Activated naive CD4-positive, alpha-beta T cell treated with anti-CD3 and anti-CD28 coated beads for 36 hours (primary cell): ENCODE results near the gene OR51V1. TPM values are rescaled to one million over a fixed set of nuclear protein-coding genes. Genes with fewer than 3 reads are reported as not detected.

Experiments
- CTCF ChIA-PET: fragments of 350-600 bp; sonication (Branson Sonifier 250); formaldehyde crosslinking; loops from one replicate; lab custom pipeline; 2021; ENCODE audit warnings: antibody characterized with exemption; lab: Charles Lee
- DNase-seq: peaks from one replicate; pipeline ENCODE4 v3.0.0-alpha.2; 2020
- H3K27ac Mint-ChIP-seq: one replicate; pipeline ENCODE4 v1.8.0; 2021; ENCODE audit warnings: mild to moderate bottlenecking, mixed read lengths
- H3K27me3 Mint-ChIP-seq: one replicate; pipeline ENCODE4 v1.8.0; 2021; ENCODE audit warnings: low read depth, mixed read lengths
- H3K36me3 Mint-ChIP-seq: one replicate; pipeline ENCODE4 v1.8.0; 2021; ENCODE audit warnings: low read depth, mixed read lengths
- H3K4me1 Mint-ChIP-seq: one replicate; pipeline ENCODE4 v1.8.0; 2021; ENCODE audit warnings: low read depth, mixed read lengths
- H3K4me3 Mint-ChIP-seq: one replicate; pipeline ENCODE4 v1.8.0; 2021; ENCODE audit warnings: mild to moderate bottlenecking, moderate library complexity, mixed read lengths
- H3K9me3 Mint-ChIP-seq: one replicate; pipeline ENCODE4 v1.8.0; 2021; ENCODE audit warnings: mixed read lengths
- intact Hi-C: fragments of 100-400 bp; cut with micrococcal nuclease; formaldehyde crosslinking; loops from one replicate; pipeline ENCODE4 v1.15.1; 2023
- total RNA-seq, 2 experiments: library from RNA; stranded (reverse); gene quantifications; one replicate each; pipeline ENCODE4 v1.2.3, GENCODE V29; 2021

The OR51V1 gene
- total RNA-seq, 2 experiments from 2014 or later, result not detected

DNA sequence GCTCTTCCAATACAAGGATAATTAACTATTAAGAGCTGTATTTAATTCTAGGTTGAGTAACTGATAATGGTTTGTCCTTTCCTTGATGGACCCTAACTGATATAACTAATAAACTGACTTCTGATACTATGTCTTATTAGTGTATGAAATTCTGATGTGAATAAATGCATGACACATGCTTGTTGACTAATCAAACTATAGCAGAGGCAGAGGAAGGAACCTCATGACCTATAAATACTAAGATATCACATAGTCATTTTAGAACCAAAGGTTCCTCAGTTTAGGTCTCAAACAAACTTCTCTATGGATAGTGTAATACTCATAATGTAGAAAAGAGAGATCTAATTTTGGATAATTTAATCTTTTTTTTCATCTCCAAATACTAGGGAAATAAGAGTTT lies 38.6 kb upstream of the OR51V1 start:
- Mint-ChIP-seq H3K27ac (no peak overlapping the region), H3K9me3 (no peaks in the 10 kb centered on the region)

GRCh38 chr11:5238486-5238885 lies 38.0 kb upstream of the OR51V1 start:
- peaks cover 14% of the 10 kb centered on the region for H3K27me3 Mint-ChIP-seq
- intact Hi-C loops, result no loop called here
- no peaks in the 10 kb centered on the region for H3K9me3 Mint-ChIP-seq
- no peaks in the 10 kb centered on the region for H3K36me3 Mint-ChIP-seq
- CTCF ChIA-PET, result no interaction called here
- H3K27ac Mint-ChIP-seq, result no peak overlapping the region
- no peak overlapping the region for H3K4me3 Mint-ChIP-seq
- DNase-seq, result no peak
- no peaks in the 10 kb centered on the region for H3K4me1 Mint-ChIP-seq

More for the DNA sequence above, 38.6 kb upstream of the OR51V1 start:
- no peak for DNase-seq
- Mint-ChIP-seq H3K4me1 (no peaks in the 10 kb centered on the region), H3K36me3 (no peaks in the 10 kb centered on the region), H3K4me3 (no peak overlapping the region), H3K27me3 (peaks cover 16% of the 10 kb centered on the region)
- intact Hi-C loops, result no loop called here
- CTCF ChIA-PET, result no interaction called here

DNA sequence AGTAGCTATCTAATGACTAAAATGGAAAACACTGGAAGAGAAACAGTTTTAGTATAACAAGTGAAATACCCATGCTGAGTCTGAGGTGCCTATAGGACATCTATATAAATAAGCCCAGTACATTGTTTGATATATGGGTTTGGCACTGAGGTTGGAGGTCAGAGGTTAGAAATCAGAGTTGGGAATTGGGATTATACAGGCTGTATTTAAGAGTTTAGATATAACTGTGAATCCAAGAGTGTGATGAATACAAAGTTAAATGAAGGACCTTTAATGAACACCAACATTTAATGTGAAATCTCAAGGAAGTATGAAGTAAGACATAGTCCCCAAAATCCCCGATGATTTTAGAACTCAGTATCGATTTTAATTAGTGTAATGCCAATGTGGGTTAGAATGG lies 36.9 kb upstream of the OR51V1 start:
- Mint-ChIP-seq H3K27ac (no peak overlapping the region), H3K9me3 (no peaks in the 10 kb centered on the region), H3K36me3 (no peaks in the 10 kb centered on the region), H3K27me3 (peaks cover 12% of the 10 kb centered on the region), H3K4me3 (no peak overlapping the region), H3K4me1 (no peaks in the 10 kb centered on the region)
- intact Hi-C loops, result no loop called here
- CTCF ChIA-PET, result no interaction called here
- DNase-seq, result no peak

GRCh38 chr11:5235364-5236095 lies 35.0 kb upstream of the OR51V1 start:
- Mint-ChIP-seq H3K36me3 (no peaks in the 10 kb centered on the region), H3K4me1 (no peaks in the 10 kb centered on the region)

DNA sequence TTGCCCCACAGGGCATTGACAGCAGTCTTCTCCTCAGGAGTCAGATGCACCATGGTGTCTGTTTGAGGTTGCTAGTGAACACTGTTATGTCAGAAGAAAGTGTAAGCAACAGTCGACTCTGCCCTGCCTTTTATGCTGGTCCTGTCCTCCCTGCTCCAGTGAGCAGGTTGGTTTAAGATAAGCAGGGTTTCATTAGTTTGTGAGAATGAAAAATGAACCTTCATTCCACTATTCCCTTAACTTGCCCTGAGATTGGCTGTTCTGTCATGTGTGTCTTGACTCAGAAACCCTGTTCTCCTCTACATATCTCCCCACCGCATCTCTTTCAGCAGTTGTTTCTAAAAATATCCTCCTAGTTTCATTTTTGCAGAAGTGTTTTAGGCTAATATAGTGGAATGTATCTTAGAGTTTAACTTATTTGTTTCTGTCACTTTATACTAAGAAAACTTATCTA lies 33.9 kb upstream of the OR51V1 start, which contains the start of gene HBD:
HBD (minus strand) TSS at position 103 of the 454 bp plus-strand sequence; CDS start at position 53, 50 bp downstream.
- Mint-ChIP-seq H3K4me1 (no peaks in the 10 kb centered on the region), H3K36me3 (no peaks in the 10 kb centered on the region), H3K9me3 (no peaks in the 10 kb centered on the region), H3K4me3 (no peak within 1 kb of the TSS), H3K27me3 (peaks cover 6% of the 10 kb centered on the region), H3K27ac (no peak within 1 kb of the TSS)
- no peak for DNase-seq
- CTCF ChIA-PET, result no interaction called here
- intact Hi-C loops, result no loop called here

More at GRCh38 chr11:5235364-5236095, 35.0 kb upstream of the OR51V1 start:
- CTCF ChIA-PET, result no interaction called here
- peaks cover 12% of the 10 kb centered on the region for H3K27me3 Mint-ChIP-seq
- no peak for DNase-seq
- no peaks in the 10 kb centered on the region for H3K9me3 Mint-ChIP-seq
- H3K4me3 Mint-ChIP-seq, result no peak overlapping the region
- intact Hi-C loops, result no loop called here
- H3K27ac Mint-ChIP-seq, result no peak overlapping the region

- H3K9me3 Mint-ChIP-seq, result no peaks in the 10 kb centered on the region
- H3K27ac Mint-ChIP-seq, result no peak overlapping the region
- peaks cover 6% of the 10 kb centered on the region for H3K27me3 Mint-ChIP-seq
- no peaks in the 10 kb centered on the region for H3K4me1 Mint-ChIP-seq
- no peak overlapping the region for H3K4me3 Mint-ChIP-seq
- intact Hi-C loops, result no loop called here
- DNase-seq, result no peak
- CTCF ChIA-PET, result no interaction called here
- H3K36me3 Mint-ChIP-seq, result no peaks in the 10 kb centered on the region
Observed at GRCh38 chr11:5233307-5233706, 32.8 kb upstream of the OR51V1 start.

DNA sequence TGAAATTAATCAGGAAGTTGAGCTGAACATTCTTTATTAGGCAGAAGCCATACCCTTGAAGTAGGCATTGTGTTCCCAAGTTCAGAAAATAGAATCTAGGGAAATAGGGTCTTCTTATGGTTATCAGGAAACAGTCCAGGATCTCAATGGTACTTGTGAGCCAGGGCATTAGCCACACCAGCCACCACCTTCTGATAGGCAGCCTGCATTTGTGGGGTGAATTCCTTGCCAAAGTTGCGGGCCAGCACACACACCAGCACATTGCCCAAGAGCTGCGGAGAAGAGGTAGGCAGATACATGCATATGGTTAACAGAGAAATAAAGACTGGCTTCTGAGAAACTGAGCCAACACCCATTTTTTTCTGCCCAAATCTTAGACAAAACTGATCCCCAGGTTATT lies 32.3 kb upstream of the OR51V1 start:
- intact Hi-C loops, result no loop called here
- Mint-ChIP-seq H3K4me3 (no peak overlapping the region), H3K4me1 (no peaks in the 10 kb centered on the region), H3K27ac (no peak overlapping the region), H3K27me3 (peaks cover 6% of the 10 kb centered on the region), H3K9me3 (no peaks in the 10 kb centered on the region), H3K36me3 (no peaks in the 10 kb centered on the region)
- CTCF ChIA-PET, result no interaction called here
- no peak for DNase-seq

DNA sequence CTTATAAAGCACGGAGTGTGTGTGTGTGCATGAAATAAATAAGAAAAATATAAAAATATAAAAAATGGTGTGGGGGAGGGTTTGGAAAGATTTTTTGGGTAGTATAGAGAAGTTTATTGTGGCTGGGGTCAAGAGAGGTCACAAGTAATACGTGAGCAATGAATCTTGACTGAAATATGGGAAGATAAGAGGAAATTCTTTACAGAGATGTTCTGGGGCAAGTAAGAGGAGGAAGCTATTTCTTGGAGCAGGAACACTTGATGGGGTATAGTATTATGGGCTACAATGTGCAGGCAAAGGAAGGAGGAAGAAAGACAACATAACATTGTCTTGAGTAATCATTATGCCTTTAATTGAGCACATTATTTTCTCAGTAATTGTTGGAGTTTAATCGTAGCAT lies 31.7 kb upstream of the OR51V1 start:
- H3K27ac Mint-ChIP-seq, result no peak overlapping the region
- no peaks in the 10 kb centered on the region for H3K36me3 Mint-ChIP-seq
- no peaks in the 10 kb centered on the region for H3K4me1 Mint-ChIP-seq
- no peak for DNase-seq
- peaks cover 4% of the 10 kb centered on the region for H3K27me3 Mint-ChIP-seq
- no peaks in the 10 kb centered on the region for H3K9me3 Mint-ChIP-seq
- intact Hi-C loops, result no loop called here
- CTCF ChIA-PET, result no interaction called here
- H3K4me3 Mint-ChIP-seq, result no peak overlapping the region

- Mint-ChIP-seq H3K27me3 (peaks cover 4% of the 10 kb centered on the region), H3K4me3 (no peak overlapping the region), H3K27ac (no peak overlapping the region), H3K9me3 (no peaks in the 10 kb centered on the region), H3K4me1 (no peaks in the 10 kb centered on the region), H3K36me3 (no peaks in the 10 kb centered on the region)
- DNase-seq, result no peak
- intact Hi-C loops, result no loop called here
- CTCF ChIA-PET, result no interaction called here
Observed at GRCh38 chr11:5231111-5231510, 30.6 kb upstream of the OR51V1 start.

DNA sequence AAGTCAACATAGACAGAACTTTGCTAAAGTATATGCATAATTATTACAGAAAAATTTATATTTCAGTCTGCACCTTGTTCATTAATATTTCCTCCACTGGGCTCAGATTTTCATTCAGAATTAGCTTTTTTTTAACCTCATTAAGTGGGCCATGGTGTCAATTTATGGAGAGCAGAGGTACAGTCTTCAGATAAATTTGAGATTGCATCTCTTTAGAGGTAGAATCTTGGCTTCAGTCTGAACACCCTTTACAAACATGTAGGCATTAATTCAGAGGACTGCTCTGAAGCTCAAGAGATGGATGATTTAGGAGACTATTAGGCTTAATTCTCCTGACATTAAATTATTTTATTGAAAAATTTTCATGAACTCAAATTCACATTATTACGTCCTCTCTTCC lies 29.8 kb upstream of the OR51V1 start:
- H3K4me3 Mint-ChIP-seq, result no peak overlapping the region
- CTCF ChIA-PET, result no interaction called here
- intact Hi-C loops, result no loop called here
- no peaks in the 10 kb centered on the region for H3K36me3 Mint-ChIP-seq
- DNase-seq, result no peak
- no peaks in the 10 kb centered on the region for H3K4me1 Mint-ChIP-seq
- H3K27ac Mint-ChIP-seq, result no peak overlapping the region
- H3K27me3 Mint-ChIP-seq, result peaks cover 2% of the 10 kb centered on the region
- no peaks in the 10 kb centered on the region for H3K9me3 Mint-ChIP-seq

DNA sequence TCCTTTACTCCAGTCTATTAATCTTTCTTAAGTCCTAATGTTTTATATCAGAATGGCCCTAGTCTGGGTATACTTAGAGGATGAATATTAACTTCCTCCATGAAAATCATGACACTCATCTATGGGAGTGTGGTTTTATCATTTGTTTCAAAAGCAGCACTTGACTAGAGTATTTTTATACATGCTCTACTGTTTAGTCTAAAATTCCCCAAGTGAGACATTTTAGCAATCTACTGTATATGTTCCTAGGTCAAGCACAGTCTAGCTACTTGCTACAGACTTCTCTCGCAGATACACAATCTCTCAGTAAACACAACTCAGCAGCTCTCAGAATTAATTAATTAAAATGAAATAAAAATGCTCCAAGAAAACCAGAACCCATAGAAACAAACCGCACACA lies 29.3 kb upstream of the OR51V1 start:
- no peak overlapping the region for H3K4me3 Mint-ChIP-seq
- no peaks in the 10 kb centered on the region for H3K36me3 Mint-ChIP-seq
- H3K4me1 Mint-ChIP-seq, result no peaks in the 10 kb centered on the region
- intact Hi-C loops, result no loop called here
- no peak overlapping the region for H3K27ac Mint-ChIP-seq
- H3K9me3 Mint-ChIP-seq, result no peaks in the 10 kb centered on the region
- H3K27me3 Mint-ChIP-seq, result no peaks in the 10 kb centered on the region
- CTCF ChIA-PET, result no interaction called here
- DNase-seq, result no peak

- H3K9me3 Mint-ChIP-seq, result no peaks in the 10 kb centered on the region
- CTCF ChIA-PET, result no interaction called here
- H3K4me1 Mint-ChIP-seq, result no peaks in the 10 kb centered on the region
- intact Hi-C loops, result no loop called here
- H3K27ac Mint-ChIP-seq, result no peak overlapping the region
- H3K27me3 Mint-ChIP-seq, result no peaks in the 10 kb centered on the region
- H3K4me3 Mint-ChIP-seq, result no peak overlapping the region
- H3K36me3 Mint-ChIP-seq, result no peaks in the 10 kb centered on the region
- no peak for DNase-seq
Observed at GRCh38 chr11:5229356-5229755, 28.9 kb upstream of the OR51V1 start.

DNA sequence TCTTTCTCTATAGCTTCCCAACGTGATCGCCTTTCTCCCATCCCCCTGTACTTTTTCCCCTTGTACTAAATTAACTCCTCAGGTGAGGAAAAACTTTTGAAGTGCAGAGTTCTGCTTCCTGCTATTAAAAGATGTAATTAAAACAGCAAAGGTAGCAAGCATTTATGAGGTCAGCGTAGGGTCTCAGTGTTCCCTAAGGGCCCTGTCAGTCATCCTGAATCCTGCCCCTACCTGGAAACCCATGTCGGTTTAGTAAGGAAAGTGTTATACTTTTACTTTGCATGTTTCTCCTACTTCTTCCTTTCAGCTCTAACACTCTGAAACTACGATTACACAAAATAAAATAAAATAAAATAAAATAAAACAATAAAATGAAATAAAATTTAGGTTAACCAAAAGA lies 27.6 kb upstream of the OR51V1 start:
- no peak for DNase-seq
- CTCF ChIA-PET, result no interaction called here
- Mint-ChIP-seq H3K27me3 (no peaks in the 10 kb centered on the region), H3K4me1 (no peaks in the 10 kb centered on the region), H3K27ac (no peak overlapping the region), H3K36me3 (no peaks in the 10 kb centered on the region), H3K9me3 (no peaks in the 10 kb centered on the region), H3K4me3 (no peak overlapping the region)
- intact Hi-C loops, result no loop called here
